ENCODE measurements around the gene SLC35A1. TPM values are rescaled to one million over a fixed set of nuclear protein-coding genes. Genes with fewer than 3 reads are reported as not detected.
A peak's percentile ranks its signal among the peaks of the same experiment; 100 is the strongest.
"Not testable (repeated sequence)": the region's sequence is repeated elsewhere in the genome, so short reads cannot be mapped to it uniquely, and the experiment has no call there.

The SLC35A1 gene
- total RNA-seq, 1 donor from 2014 or later, result 15.3 TPM

DNA sequence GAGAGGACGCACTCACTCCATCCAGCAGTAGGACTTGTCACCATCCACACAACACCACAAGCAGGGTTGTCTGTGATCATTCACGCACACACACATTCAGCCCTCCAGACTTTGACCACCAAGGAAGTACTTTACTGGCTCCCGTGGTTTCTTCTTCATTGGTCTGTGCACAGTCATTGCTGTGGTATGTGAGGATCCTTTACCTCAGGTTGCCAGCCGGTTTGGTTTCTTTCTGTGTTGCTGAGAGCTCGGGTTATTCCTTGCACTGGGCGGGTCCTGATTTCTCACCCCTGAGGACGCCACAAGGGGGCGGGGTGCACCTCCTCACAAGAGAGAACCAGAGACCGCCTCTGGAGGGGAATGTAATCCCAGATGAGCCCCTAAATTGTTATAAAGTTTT lies 11.2 kb downstream of the SLC35A1 start:
- Mint-ChIP-seq H3K36me3 (ENCODE audit: low read depth) (peaks cover 6% of the 10 kb centered on the region), H3K4me1 (no peaks in the 10 kb centered on the region), H3K27ac (ENCODE audit: unreplicated experiment) (no peak overlapping the region), H3K27me3 (ENCODE audit: low read depth) (no peaks in the 10 kb centered on the region), H3K9me3 (no peaks in the 10 kb centered on the region), H3K4me3 (no peak overlapping the region)
- DNase-seq (ENCODE audit: low read depth, low spot score), result peak; percentile 41
- TF ChIP-seq, protein P1, sequence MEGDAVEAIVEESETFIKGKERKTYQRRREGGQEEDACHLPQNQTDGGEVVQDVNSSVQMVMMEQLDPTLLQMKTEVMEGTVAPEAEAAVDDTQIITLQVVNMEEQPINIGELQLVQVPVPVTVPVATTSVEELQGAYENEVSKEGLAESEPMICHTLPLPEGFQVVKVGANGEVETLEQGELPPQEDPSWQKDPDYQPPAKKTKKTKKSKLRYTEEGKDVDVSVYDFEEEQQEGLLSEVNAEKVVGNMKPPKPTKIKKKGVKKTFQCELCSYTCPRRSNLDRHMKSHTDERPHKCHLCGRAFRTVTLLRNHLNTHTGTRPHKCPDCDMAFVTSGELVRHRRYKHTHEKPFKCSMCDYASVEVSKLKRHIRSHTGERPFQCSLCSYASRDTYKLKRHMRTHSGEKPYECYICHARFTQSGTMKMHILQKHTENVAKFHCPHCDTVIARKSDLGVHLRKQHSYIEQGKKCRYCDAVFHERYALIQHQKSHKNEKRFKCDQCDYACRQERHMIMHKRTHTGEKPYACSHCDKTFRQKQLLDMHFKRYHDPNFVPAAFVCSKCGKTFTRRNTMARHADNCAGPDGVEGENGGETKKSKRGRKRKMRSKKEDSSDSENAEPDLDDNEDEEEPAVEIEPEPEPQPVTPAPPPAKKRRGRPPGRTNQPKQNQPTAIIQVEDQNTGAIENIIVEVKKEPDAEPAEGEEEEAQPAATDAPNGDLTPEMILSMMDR (conservative IDR thresholded peaks at IDR 0.05), result peak; percentile 52

DNA sequence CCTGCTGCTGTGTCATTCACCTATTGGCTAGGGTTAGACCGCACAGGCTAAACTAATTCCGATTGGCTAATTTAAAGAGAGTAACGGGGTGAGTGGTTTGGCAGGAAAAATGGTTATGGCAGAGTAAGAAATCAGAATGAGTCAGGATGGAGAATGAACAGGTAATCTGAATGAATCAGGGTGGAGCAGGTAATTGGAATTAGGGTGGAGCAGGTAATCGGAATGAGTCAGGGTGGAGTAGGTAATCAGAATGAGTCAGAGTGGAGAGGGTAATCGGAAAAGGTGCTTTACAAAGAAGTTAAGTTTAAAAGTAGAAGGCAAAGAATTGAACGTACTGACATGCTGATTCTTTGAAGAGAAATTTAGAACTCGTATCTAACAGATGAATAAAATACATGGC lies 11.7 kb downstream of the SLC35A1 start:
- DNase-seq (ENCODE audit: low read depth, low spot score), result no peak
- Mint-ChIP-seq H3K27ac (ENCODE audit: unreplicated experiment) (no peak overlapping the region), H3K27me3 (ENCODE audit: low read depth) (no peaks in the 10 kb centered on the region), H3K4me1 (no peaks in the 10 kb centered on the region), H3K9me3 (no peaks in the 10 kb centered on the region), H3K4me3 (no peak overlapping the region), H3K36me3 (ENCODE audit: low read depth) (peaks cover 6% of the 10 kb centered on the region)
- TF ChIP-seq, protein P1 (conservative IDR thresholded peaks at IDR 0.05), result no peak

- no peak for DNase-seq (ENCODE audit: low read depth, low spot score)
- Mint-ChIP-seq H3K9me3 (no peaks in the 10 kb centered on the region), H3K4me3 (no peak overlapping the region), H3K27me3 (ENCODE audit: low read depth) (no peaks in the 10 kb centered on the region), H3K27ac (ENCODE audit: unreplicated experiment) (no peak overlapping the region), H3K36me3 (ENCODE audit: low read depth) (peaks cover 6% of the 10 kb centered on the region), H3K4me1 (no peaks in the 10 kb centered on the region)
- TF ChIP-seq, protein P1 (conservative IDR thresholded peaks at IDR 0.05), result no peak
These were observed 14.8 kb downstream of the SLC35A1 start for GRCh38 chr6:87487555-87487954.

DNA sequence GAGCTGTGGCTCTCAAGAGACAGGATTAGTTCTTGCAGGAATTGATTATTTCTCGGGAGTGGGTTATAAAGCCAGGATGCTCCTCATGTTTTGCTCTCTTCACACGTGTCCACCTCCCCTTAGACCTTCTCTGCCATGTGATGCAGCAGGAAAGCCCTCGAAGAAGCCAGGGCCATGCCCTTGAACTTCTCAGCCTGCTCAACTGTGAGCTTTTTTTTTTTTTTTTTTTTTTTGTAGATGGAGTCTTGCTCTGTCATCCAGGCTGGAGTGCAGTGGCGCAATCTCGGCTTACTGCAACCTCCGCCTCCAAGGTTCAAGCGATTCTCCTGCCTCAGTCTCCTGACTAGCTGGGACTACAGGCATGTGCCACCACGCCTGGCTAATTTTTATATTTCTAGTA lies 16.6 kb downstream of the SLC35A1 start:
- not testable (repeated sequence) for H3K27ac Mint-ChIP-seq (ENCODE audit: unreplicated experiment); H3K4me3 Mint-ChIP-seq; H3K36me3 Mint-ChIP-seq (ENCODE audit: low read depth); H3K4me1 Mint-ChIP-seq; DNase-seq (ENCODE audit: low read depth, low spot score); H3K27me3 Mint-ChIP-seq (ENCODE audit: low read depth); H3K9me3 Mint-ChIP-seq

GRCh38 chr6:87494761-87495422 lies 22.1 kb downstream of the SLC35A1 start:
- H3K4me3 Mint-ChIP-seq, result no peak overlapping the region
- H3K9me3 Mint-ChIP-seq, result no peaks in the 10 kb centered on the region
- no peaks in the 10 kb centered on the region for H3K4me1 Mint-ChIP-seq
- TF ChIP-seq, protein P1 (conservative IDR thresholded peaks at IDR 0.05), result no peak
- no peak for DNase-seq (ENCODE audit: low read depth, low spot score)
- H3K27ac Mint-ChIP-seq (ENCODE audit: unreplicated experiment), result no peak overlapping the region
- H3K27me3 Mint-ChIP-seq (ENCODE audit: low read depth), result no peaks in the 10 kb centered on the region
- H3K36me3 Mint-ChIP-seq (ENCODE audit: low read depth), result peaks cover 4% of the 10 kb centered on the region

GRCh38 chr6:87498048-87498447 lies 25.3 kb downstream of the SLC35A1 start:
- Mint-ChIP-seq H3K36me3 (ENCODE audit: low read depth) (peaks cover under 1% of the 10 kb centered on the region), H3K4me1 (no peaks in the 10 kb centered on the region), H3K9me3 (no peaks in the 10 kb centered on the region), H3K27me3 (ENCODE audit: low read depth) (no peaks in the 10 kb centered on the region), H3K27ac (ENCODE audit: unreplicated experiment) (no peak overlapping the region), H3K4me3 (no peak overlapping the region)
- TF ChIP-seq, protein P1 (conservative IDR thresholded peaks at IDR 0.05), result no peak
- no peak for DNase-seq (ENCODE audit: low read depth, low spot score)

Data from neural crest cell (in vitro differentiated cells).